Spleen (tissue), 11 donors: ENCODE measurements around the gene CCDC184. TPM values are rescaled to one million over a fixed set of nuclear protein-coding genes. Genes with fewer than 3 reads are reported as not detected.
"Not testable (repeated sequence)": the region's sequence is repeated elsewhere in the genome, so short reads cannot be mapped to it uniquely, and the experiment has no call there.

Experiments used
- DNase-seq: peaks from one replicate; pipeline ENCODE4 v3.0.0-alpha.2; 2020
- H3K27ac ChIP-seq, 8 donors: fragments of 200-600 bp; sonication (generic) in 7 of 8; 1 replicate in 4 of 8; 2 replicates in 4 of 8; pipeline versions ENCODE4 v1.5.0 to v1.8.0; 2016 to 2021; ENCODE audit warnings: inconsistent platforms in 4 of 8, mild to moderate bottlenecking in 4 of 8, moderate library complexity in 1 of 8
- H3K27me3 ChIP-seq, 7 donors: fragments of 200-600 bp; sonication (generic) in 6 of 7; replicated peaks in 1 of 7; 1 replicate in 4 of 7; 2 replicates in 3 of 7; pipeline versions ENCODE4 v1.5.0 to v1.8.0; 2016 to 2021; ENCODE audit warnings: inconsistent platforms in 3 of 7, mild to moderate bottlenecking in 1 of 7
- H3K36me3 ChIP-seq, 6 donors: fragments of 200-600 bp; sonication (generic) in 5 of 6; 1 replicate in 4 of 6; 2 replicates in 2 of 6; pipeline versions ENCODE4 v1.5.0 to v1.8.0; 2016 to 2021; ENCODE audit warnings: inconsistent platforms in 2 of 6
- H3K4me1 ChIP-seq, 6 donors: fragments of 200-600 bp; sonication (generic) in 5 of 6; 1 replicate in 3 of 6; 2 replicates in 3 of 6; pipeline versions ENCODE4 v1.5.0 to v1.8.0; 2016 to 2021; ENCODE audit warnings: inconsistent platforms in 3 of 6
- H3K4me3 ChIP-seq, 8 donors: fragments of 200-600 bp; sonication (generic) in 7 of 8; 1 replicate in 4 of 8; 2 replicates in 4 of 8; pipeline versions ENCODE4 v1.5.0 to v1.8.0; 2016 to 2021; ENCODE audit warnings: inconsistent platforms in 4 of 8, mild to moderate bottlenecking in 4 of 8, moderate library complexity in 2 of 8
- H3K9me3 ChIP-seq, 8 donors: fragments of 200-600 bp; sonication (generic) in 7 of 8; 1 replicate in 4 of 8; 2 replicates in 4 of 8; pipeline versions ENCODE4 v1.5.0 to v1.8.0; 2016 to 2021; ENCODE audit warnings: inconsistent platforms in 4 of 8
- CTCF ChIP-seq, 11 experiments: fragments of 200-600 bp in 7 of 11; fragments of 450-650 bp in 4 of 11; sonication (generic) in 4 of 11; IDR thresholded peaks in 8 of 11; conservative IDR thresholded peaks in 3 of 11; 1 replicate in 7 of 11; 2 replicates in 4 of 11; pipeline versions ENCODE4 v1.4.0 to v1.8.0; 2016 to 2021; ENCODE audit warnings: antibody characterized with exemption in 11 of 11, inconsistent platforms in 4 of 11, mild to moderate bottlenecking in 1 of 11
- POLR2A ChIP-seq, 3 donors: fragments of 450-650 bp; IDR thresholded peaks; one replicate each; pipeline ENCODE4 v1.5.1; 2017; ENCODE audit warnings: antibody characterized with exemption in 3 of 3, mild to moderate bottlenecking in 1 of 3
- POLR2AphosphoS5 ChIP-seq, 3 donors: sonication (generic); formaldehyde crosslinking; IDR thresholded peaks; one replicate each; pipeline ENCODE4 v1.5.1; 2017; ENCODE audit warnings: antibody characterized with exemption in 3 of 3
- WGBS, 5 donors: extraction: QIAGEN DNeasy Blood & Tissue Kit in 3 of 5; methylation state at CpG; one replicate each; pipeline versions ENCODE4 v1.1.5 to v1.1.7; 2013 to 2018; 5-methylcytosine and 5-hydroxymethylcytosine counted together
- intact Hi-C: fragments of 100-400 bp; cut with DNase I; formaldehyde crosslinking; loops from one replicate; pipeline ENCODE4 v1.15.0; 2023; ENCODE audit warnings: low total_unique reads
- polyA plus RNA-seq, 3 donors: library from polyadenylated mRNA; stranded (reverse); fragments of 200-250 nt; gene quantifications; one replicate each; pipeline ENCODE4 v1.2.1, GENCODE V29; 2013
- total RNA-seq, 7 donors: library from RNA; depleted of rRNA in 3 of 7; stranded (reverse); fragments of >200 nt in 3 of 7; fragmentation: NEBNext Ultra II Directional in 4 of 7; extraction: Animal tissue kit (Norgen Biotek cat#: 25700) in 4 of 7; gene quantifications; one replicate each; pipeline versions ENCODE4 v1.1.0 to v1.2.1, GENCODE V29; 2016 to 2021
- donor health status: healthy with polysubstance abuse.
- donor health status: DM: no; HTN: no; CAD: no; lungs with moderate emphysema.
- donor health status: DM: no; HTN: no; CAD: no.
- donor health status: Bipolar disorder and iron deficiency.
- donor health status: healthy.
- donor health status: DM: no; HTN: no; CAD: no.
- donor health status: DM: yes; HTN: yes; CAD: no.

Gene CCDC184
- total and polyA plus RNA-seq, 10 donors = 0.45 to 1.7 (median 0.88) TPM

- intact Hi-C loops = no loop called here
- Histone ChIP-seq H3K4me1 (no peaks in the 10 kb centered on the region), H3K27ac (no peak overlapping the region), H3K9me3 (no peaks in the 10 kb centered on the region), H3K27me3 (no peaks in the 10 kb centered on the region), H3K36me3 (peaks cover 0 to 100% (median 81%) of the 10 kb centered on the region in 6 donors), H3K4me3 (no peak overlapping the region)
- WGBS, 5 donors = 82 to 98% (median 91%) methylated on average over 2 of the region's 2 CpGs
- TF ChIP-seq CTCF (IDR thresholded peaks at IDR 0.05 in 8 of 11, conservative IDR thresholded peaks at IDR 0.05 in 3 of 11) (no peak), POLR2AphosphoS5 (IDR thresholded peaks at IDR 0.05) (no peak), POLR2A (IDR thresholded peaks at IDR 0.05) (no peak)
- DNase-seq = no peak
Measured at GRCh38 chr12:48143898-48144297, 39.5 kb upstream of the CCDC184 start.

GRCh38 chr12:48145981-48146380, 37.5 kb upstream of the CCDC184 start:
- Histone ChIP-seq H3K4me3 (no peak overlapping the region), H3K36me3 (peaks cover 2 to 100% (median 83%) of the 10 kb centered on the region in 6 donors), H3K4me1 (no peaks in the 10 kb centered on the region), H3K9me3 (no peaks in the 10 kb centered on the region), H3K27ac (no peak overlapping the region), H3K27me3 (no peaks in the 10 kb centered on the region)
- intact Hi-C loops = no loop called here
- no peak for DNase-seq
- no peak for TF ChIP-seq CTCF (IDR thresholded peaks at IDR 0.05 in 8 of 11, conservative IDR thresholded peaks at IDR 0.05 in 3 of 11)
- no peak for TF ChIP-seq POLR2A (IDR thresholded peaks at IDR 0.05)
- TF ChIP-seq POLR2AphosphoS5 (IDR thresholded peaks at IDR 0.05) = no peak
- 68 to 86% (median 74%) methylated on average over 1 of the region's 1 CpG for WGBS, 5 donors

- DNase-seq = no peak
- no peak for TF ChIP-seq POLR2A (IDR thresholded peaks at IDR 0.05)
- WGBS, 5 donors = 64 to 92% (median 80%) methylated on average over 2 of the region's 2 CpGs
- H3K27ac ChIP-seq = no peak overlapping the region
- no peak overlapping the region for H3K4me3 ChIP-seq
- no peaks in the 10 kb centered on the region for H3K9me3 ChIP-seq
- intact Hi-C loops = loop anchor here (10.0 kb wide), 1 partner anchor 46 kb away; the partner anchor contains the start of gene SENP1
- H3K4me1 ChIP-seq = peaks cover 2 to 42% (median 12%) of the 10 kb centered on the region in 6 donors
- peaks cover 2 to 87% (median 67%) of the 10 kb centered on the region in 6 donors for H3K36me3 ChIP-seq
- no peaks in the 10 kb centered on the region for H3K27me3 ChIP-seq
Measured at GRCh38 chr12:48151103-48151771, 32.2 kb upstream of the CCDC184 start.

- H3K9me3 ChIP-seq, DNase-seq, H3K27me3 ChIP-seq, H3K27ac ChIP-seq: not testable (repeated sequence)
- Histone ChIP-seq H3K36me3 (peaks cover 0 to 41% (median 26%) of the 10 kb centered on the region in 6 donors), H3K4me3 (peak overlapping the region in 3 of 8 donors; percentile 80 to 96 (median 94)), H3K4me1 (peaks cover 6 to 65% (median 26%) of the 10 kb centered on the region in 6 donors)
- WGBS, 5 donors = 92 to 98% (median 96%) methylated on average over 5 of the region's 5 CpGs
- intact Hi-C loops = loop anchor here (10.0 kb wide), 1 partner anchor 51 kb away; the partner anchor contains the start of gene SENP1
Measured at GRCh38 chr12:48155786-48156185, 27.7 kb upstream of the CCDC184 start.

- WGBS, 5 donors = 27 to 34% (median 32%) methylated on average over 8 of the region's 8 CpGs
- peaks cover 0 to 33% (median 18%) of the 10 kb centered on the region in 6 donors for H3K36me3 ChIP-seq
- TF ChIP-seq POLR2A (IDR thresholded peaks at IDR 0.05) = no peak
- no peak for TF ChIP-seq CTCF (IDR thresholded peaks at IDR 0.05 in 8 of 11, conservative IDR thresholded peaks at IDR 0.05 in 3 of 11)
- TF ChIP-seq POLR2AphosphoS5 (IDR thresholded peaks at IDR 0.05) = no peak
- H3K27me3 ChIP-seq = no peaks in the 10 kb centered on the region
- H3K9me3 ChIP-seq = no peaks in the 10 kb centered on the region
- intact Hi-C loops = loop anchor here (10.0 kb wide), 1 partner anchor 52 kb away; the partner anchor contains the start of gene SENP1
- peaks cover 6 to 66% (median 26%) of the 10 kb centered on the region in 6 donors for H3K4me1 ChIP-seq
- peak overlapping the region; percentile 62 to 96 (median 90) for H3K4me3 ChIP-seq
- DNase-seq = no peak
- peak overlapping the region; percentile 84 to 92 (median 90) for H3K27ac ChIP-seq
Measured at GRCh38 chr12:48156652-48157017, 26.8 kb upstream of the CCDC184 start.
